GM19467 (cell line): ENCODE results near the gene TYROBP.
A peak's percentile ranks its signal among the peaks of the same experiment; 100 is the strongest.
"Not testable (repeated sequence)": the region's sequence is repeated elsewhere in the genome, so short reads cannot be mapped to it uniquely, and the experiment has no call there.

Experiments
- ATAC-seq: cut with Tn5 transposase; IDR thresholded peaks from one replicate; pipeline ENCODE4 v1.9.1; 2021; ENCODE audit warnings: mild to moderate bottlenecking, moderate library complexity; ENCODE audit not compliant: unreplicated experiment

The TYROBP gene

DNA sequence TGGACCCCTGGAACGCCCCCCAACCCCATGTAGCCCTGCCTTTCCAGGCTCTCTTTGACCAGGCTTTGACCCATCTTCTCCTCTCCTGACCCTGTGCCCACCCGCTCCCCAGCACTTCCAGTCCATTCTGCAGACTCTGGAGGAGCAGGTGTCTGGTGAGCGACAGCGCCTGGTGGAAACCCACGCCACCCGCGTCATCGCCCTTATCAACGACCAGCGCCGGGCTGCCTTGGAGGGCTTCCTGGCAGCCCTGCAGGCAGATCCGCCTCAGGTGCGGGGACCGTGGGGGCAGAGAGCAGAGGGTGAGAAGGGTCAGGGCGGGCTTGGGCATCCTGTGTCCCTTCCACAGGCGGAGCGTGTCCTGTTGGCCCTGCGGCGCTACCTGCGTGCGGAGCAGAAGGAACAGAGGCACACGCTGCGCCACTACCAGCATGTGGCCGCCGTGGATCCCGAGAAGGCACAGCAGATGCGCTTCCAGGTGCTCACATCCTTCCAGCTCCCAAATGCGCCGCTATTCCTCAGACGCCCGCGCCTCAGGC lies 33.6 kb downstream of the TYROBP start:
- no peak for ATAC-seq

- no peak for ATAC-seq
Measured at GRCh38 chr19:35872180-35872579, 35.9 kb downstream of the TYROBP start.

GRCh38 chr19:35871611-35872010 lies 36.5 kb downstream of the TYROBP start:
- no peak for ATAC-seq

DNA sequence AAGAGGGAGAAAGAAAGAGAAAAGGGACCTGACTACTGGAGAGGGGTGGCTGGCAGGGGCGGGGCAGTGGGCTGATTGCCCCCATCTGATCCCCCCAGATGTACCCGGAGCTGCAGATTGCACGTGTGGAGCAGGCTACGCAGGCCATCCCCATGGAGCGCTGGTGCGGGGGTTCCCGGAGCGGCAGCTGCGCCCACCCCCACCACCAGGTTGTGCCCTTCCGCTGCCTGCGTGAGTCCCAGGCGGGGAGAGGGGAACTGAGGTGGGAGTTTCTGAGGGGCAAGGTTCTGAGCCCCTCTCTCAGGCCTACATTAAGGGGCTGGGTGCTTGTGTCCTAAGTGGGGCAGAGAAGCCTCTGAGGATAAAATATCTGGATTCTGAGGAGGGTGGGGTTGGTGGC lies 37.3 kb downstream of the TYROBP start:
- no peak for ATAC-seq

DNA sequence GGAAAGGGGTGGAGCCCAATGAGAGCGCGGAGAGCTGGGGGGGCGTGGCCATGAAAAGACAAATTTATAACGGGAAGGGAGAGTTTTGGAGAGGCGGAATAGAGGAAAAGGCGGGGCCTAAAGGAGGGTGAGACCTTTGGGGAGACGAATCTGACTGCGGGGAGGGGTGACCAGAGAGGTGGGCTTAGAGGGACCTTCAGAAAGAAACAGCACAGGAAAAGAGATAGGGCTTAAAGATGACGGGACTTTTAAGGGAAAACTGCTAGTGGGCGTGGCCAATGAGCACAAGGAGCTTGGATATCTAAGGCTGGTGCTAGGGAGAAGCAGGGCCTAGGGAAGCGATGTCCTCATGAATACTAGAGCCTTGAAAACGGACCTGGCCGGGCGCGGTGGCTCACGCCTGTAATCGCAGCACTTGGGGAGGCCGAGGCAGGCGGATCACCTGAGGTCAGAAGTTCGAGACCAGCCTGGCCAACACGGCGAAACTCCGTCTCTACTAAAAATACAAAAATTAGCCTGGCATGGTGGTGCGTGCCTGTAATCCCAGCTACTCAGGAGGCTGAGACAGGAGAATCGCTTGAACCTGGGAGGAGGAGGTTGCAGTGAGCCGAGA lies 37.9 kb downstream of the TYROBP start:
- ATAC-seq: not testable (repeated sequence)

DNA sequence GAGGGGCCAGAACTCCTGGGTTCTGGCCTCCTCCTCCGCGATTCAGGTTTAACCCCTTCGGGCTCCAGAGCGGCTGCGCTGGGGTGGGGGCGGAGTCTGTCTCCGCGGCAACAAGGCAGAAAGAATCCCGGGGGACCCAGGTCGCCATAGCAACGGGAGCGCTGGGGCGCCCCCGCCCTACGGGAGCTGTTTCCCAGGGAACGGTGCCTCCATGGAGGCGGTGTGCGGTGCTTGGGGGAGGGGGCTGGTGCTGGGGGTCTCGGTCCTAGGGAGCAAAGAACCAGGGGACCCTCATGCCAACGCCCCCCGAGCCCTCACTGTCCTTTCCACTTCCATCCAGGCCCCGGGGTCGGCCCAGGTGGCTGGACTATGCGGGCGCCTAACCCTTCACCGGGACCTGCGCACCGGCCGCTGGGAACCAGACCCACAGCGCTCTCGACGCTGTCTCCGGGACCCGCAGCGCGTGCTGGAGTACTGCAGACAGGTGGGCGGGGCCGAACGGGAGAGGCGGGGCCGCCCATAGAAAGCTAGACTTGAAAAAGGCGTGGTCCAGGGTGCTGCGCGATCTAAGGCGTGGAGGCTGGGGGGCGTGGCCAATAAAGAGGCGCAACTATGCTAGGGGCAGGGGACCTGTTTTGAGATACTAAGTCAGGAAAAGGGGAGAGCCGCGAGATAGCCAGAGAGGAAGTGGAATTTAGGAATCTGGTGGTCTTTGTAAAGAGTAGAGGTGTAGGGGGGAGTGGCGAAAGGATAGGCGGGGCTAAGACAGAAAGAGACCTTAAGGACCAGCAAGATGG lies 38.6 kb downstream of the TYROBP start:
- ATAC-seq: peak; percentile 45

GRCh38 chr19:35868823-35869326 lies 39.2 kb downstream of the TYROBP start:
- no peak for ATAC-seq

- no peak for ATAC-seq
Measured at GRCh38 chr19:35868172-35868822, 39.8 kb downstream of the TYROBP start, which contains the start of gene APLP1. Gene APLP1 (plus strand): TSS chr19:35868574. CDS start chr19:35868637, 63 bp downstream.

DNA sequence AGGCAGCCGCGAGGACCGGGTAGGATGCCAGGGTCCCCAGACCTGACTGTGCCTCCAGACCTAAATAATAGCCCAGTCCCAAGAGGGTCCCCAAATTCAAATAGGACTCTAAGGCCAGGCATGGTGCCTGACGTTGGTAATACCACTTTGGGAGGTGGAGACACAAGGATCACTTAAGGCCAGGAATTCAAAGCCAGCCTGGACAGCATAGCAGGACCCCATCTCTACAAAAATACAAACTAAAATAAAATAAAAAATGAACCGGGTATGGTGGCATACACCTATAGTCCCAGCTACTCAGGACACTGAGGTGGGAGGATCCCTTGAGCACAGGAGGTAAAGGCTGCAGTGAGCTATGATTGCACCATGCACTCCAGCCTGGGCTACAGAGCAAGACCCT lies 45.1 kb downstream of the TYROBP start:
- ATAC-seq: no peak

- no peak for ATAC-seq
Measured at GRCh38 chr19:35862528-35862927, 45.6 kb downstream of the TYROBP start.

GRCh38 chr19:35861640-35862160 lies 46.4 kb downstream of the TYROBP start:
- ATAC-seq: no peak

DNA sequence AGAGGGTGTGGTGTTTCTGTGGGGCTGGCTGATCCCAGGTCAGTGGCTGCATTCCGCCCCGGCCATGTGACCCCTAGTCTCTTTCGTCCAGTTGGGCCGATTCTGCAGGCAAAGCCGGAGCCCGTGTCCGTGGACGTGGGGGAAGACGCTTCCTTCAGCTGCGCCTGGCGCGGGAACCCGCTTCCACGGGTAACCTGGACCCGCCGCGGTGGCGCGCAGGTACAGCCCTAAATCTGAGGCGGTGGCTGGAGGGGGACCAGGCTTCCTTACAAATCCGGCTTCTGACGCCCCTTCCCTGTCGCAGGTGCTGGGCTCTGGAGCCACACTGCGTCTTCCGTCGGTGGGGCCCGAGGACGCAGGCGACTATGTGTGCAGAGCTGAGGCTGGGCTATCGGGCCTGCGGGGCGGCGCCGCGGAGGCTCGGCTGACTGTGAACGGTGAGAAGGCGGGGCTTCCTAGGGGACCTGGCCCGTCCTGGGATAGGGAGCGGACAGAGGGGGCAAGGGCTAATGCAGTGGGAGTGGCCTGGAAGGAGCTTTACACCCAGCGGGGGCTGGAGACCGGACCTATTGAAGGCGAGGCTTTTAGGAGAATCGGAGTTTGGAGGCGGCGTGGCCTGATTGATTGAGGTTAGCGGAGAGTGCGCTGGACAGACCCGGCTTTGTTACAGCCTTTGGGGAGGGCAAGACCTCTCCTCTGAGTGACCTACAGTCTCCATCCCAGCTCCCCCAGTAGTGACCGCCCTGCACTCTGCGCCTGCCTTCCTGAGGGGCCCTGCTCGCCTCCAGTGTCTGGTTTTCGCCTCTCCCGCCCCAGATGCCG lies 47.1 kb downstream of the TYROBP start:
- ATAC-seq: no peak

DNA sequence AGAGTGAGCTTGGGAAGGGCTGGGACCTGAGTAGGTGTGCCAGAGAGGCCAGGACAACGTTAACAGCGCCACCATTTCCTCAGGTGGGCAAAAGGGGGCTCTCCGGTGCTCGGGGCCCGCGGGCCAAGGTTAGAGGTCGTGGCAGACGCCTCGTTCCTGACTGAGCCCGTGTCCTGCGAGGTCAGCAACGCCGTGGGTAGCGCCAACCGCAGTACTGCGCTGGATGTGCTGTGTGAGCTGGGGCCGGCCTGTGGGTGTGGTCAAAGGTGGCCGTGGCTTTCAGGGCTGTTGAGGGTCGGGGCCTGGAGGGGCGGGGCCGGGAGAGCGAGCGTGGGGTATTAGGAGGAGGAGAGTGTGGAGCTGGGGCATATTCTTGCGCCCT lies 47.7 kb downstream of the TYROBP start:
- ATAC-seq: no peak

DNA sequence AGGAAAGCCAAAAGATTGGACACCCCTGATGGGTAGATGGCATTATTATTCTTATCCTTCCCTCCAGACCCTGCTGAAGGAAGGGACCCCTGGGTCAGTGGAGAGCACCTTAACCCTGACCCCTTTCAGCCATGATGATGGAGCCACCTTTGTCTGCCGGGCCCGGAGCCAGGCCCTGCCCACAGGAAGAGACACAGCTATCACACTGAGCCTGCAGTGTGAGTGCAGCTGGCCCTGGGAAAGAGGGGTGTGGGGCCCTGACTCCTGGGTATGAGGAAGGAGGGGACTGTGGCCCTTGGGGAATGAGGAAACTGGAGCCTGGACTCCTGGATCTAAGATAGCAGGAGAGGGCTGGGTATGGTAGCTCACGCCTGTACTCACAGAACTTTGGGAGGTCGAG lies 48.7 kb downstream of the TYROBP start:
- no peak for ATAC-seq

GRCh38 chr19:35858311-35858710 lies 49.8 kb downstream of the TYROBP start:
- no peak for ATAC-seq

DNA sequence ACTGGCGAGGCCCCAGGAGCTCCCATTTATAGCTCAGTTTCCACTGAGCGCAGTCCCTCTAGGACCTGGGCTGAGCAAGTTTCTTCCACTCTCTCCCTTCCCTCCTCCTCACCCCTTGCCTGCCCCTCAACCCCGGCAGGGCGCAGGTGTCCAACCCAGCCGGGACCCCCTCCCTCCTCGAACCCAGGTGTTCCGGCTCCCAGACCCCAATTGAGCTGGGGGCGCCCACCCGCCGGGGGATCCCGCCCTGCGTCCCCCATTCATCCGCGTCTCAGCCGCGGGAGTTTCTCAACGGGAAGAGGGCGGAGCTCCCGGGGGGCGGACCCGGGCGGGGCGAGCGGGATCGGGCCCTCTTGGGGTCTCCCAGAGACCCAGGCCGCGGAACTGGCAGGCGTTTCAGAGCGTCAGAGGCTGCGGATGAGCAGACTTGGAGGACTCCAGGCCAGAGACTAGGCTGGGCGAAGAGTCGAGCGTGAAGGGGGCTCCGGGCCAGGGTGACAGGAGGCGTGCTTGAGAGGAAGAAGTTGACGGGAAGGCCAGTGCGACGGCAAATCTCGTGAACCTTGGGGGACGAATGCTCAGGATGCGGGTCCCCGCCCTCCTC lies 51.4 kb downstream of the TYROBP start, which contains the start of gene KIRREL2:
KIRREL2 (plus strand) TSS at position 366 of the 604 bp plus-strand sequence; CDS start at position 575, 209 bp downstream.
- ATAC-seq: no peak
